LNCaP clone FGC (cell line): ENCODE data around the gene RIT1.

Experiments
- DNase-seq: peaks from one replicate; pipeline ENCODE4 v3.0.0-alpha.2; 2011; ENCODE audit warnings: low read depth
- H3K4me3 ChIP-seq: 2 replicates; pipeline ENCODE4 v1.5.1; 2011; ENCODE audit warnings: mild to moderate bottlenecking, low read depth, low read length, control low read depth
- TF ChIP-seq, protein P1 (sequence below): IDR thresholded peaks from 2 replicates; pipeline ENCODE4 v1.5.1; 2012; ENCODE audit warnings: mild to moderate bottlenecking; ENCODE audit not compliant: control insufficient read depth, insufficient read depth; ENCODE audit errors: extremely low read depth

The RIT1 gene

DNA sequence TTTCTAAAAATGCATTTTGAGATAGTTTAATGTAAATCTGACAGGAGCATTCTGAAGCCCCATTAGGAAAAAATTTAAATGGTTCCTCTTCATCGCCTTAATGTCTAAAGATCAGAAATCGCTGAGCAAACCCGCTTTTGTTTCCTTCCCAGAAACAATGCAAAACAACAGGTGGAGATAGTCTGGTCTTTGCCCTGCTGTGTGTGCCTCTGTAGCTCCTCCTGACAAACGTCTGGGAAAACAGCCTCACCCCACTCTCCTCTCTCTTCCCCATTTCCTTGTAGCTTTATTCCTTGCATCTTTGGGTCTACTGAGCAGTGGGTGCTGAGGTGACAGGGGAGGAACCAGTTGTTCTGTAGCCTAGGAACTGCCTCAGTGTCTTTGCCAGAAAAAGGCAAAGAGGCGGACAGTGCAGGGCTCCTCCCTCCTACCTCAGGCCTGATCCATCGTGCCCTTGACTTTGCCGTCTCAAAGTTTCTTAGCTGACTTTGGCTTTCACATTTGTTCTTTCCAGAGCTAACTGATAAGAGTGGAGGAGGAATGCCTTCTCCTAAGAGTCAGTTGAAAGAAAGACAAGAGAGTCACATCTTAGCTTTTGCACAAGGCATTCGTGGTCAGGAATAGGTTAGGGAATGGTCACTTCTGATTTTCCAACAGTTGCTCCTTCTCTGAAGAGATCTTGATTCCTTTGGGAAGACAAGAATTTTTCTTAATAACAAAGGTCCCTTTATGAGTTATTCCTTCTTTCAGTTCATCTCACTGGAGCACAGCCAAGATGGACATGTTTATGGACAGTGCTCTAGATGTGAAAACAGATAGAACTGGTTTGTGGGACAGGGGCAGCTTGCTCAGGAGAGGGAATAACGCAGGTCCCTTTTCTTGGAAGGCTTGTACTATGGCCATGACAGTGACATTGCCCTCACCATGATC, 26.9 kb downstream of the RIT1 start:
- DNase-seq, result peak; percentile 74
- H3K4me3 ChIP-seq, result peak overlapping the region; percentile 13; the same call in 1 of the 2 replicates
- TF ChIP-seq, protein P1, sequence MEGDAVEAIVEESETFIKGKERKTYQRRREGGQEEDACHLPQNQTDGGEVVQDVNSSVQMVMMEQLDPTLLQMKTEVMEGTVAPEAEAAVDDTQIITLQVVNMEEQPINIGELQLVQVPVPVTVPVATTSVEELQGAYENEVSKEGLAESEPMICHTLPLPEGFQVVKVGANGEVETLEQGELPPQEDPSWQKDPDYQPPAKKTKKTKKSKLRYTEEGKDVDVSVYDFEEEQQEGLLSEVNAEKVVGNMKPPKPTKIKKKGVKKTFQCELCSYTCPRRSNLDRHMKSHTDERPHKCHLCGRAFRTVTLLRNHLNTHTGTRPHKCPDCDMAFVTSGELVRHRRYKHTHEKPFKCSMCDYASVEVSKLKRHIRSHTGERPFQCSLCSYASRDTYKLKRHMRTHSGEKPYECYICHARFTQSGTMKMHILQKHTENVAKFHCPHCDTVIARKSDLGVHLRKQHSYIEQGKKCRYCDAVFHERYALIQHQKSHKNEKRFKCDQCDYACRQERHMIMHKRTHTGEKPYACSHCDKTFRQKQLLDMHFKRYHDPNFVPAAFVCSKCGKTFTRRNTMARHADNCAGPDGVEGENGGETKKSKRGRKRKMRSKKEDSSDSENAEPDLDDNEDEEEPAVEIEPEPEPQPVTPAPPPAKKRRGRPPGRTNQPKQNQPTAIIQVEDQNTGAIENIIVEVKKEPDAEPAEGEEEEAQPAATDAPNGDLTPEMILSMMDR, result no peak

DNA sequence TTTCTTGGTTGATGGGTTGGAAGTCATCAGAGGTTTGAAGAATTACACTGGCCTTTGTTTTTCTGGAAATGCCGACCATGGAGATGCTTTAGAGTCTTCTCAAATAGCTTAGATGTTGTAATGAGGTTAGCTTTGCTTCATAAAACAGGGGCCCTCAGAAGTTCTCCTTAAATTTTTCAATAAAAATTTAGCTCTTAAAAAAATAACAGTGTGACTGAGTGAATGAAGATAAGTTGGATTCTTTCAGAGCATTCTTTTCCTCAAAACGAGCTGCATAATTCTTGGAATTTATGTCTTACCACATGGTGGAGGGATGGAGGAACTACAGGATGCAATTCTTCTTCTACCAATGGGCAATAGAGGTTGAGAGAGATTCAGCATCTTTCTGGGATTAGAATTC, 28.4 kb downstream of the RIT1 start:
- TF ChIP-seq, protein P1, result no peak
- no peak for DNase-seq
- H3K4me3 ChIP-seq, result no peak overlapping the region

DNA sequence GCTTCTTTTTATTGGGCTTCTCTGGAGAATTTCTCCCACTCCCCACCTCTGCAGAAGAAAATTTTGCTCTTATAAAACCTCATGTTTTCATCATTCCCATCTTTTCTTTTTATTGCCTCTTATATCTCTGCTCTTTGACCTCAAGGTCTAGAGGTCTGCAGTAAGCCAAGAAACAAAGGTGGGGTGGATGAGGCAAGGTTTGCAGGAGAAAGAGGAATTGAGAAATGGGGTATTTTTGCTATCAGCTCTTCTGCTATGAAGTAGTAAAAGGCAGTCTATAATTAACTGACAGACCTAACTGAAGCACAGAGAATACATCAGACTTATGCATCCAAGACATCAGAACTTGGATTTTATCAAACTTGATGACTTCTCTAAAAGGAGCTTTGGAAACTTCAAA, 28.9 kb downstream of the RIT1 start:
- H3K4me3 ChIP-seq, result no peak overlapping the region
- TF ChIP-seq, protein P1, result no peak
- no peak for DNase-seq

DNA sequence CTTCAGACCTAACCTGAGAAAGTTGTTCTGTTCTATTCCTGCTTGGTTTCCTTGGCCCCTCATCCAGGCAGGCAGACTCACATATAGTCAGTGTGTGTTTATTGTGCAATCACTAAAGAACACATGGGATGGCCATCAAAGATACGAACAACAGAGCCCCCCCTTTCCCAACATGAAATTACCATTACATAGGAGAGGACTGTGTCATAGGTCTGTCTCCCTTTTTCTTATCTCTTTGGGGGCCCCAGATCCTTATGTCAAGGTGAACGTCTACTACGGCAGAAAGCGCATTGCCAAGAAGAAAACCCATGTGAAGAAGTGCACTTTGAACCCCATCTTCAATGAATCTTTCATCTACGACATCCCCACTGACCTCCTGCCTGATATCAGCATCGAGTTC, 30.2 kb downstream of the RIT1 start:
- H3K4me3 ChIP-seq, result no peak overlapping the region
- TF ChIP-seq, protein P1, result no peak
- DNase-seq, result no peak

DNA sequence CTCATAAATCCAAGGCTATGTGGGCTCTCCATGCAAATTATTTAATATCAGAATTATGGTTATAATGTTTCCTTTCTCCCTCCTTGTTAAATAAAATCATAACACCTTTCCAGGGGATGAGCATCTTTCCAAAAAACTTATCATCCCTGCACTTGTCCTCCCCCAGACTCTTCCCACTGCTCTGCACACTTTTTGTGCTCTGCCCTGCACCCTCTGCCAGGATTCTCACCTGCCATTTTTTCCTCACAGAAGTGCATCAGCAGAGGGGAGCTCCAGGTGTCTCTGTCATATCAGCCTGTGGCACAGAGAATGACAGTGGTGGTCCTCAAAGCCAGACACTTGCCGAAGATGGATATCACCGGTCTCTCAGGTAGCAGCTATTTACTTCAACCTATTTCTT, 30.9 kb downstream of the RIT1 start:
- DNase-seq, result no peak
- H3K4me3 ChIP-seq, result no peak overlapping the region
- TF ChIP-seq, protein P1, result no peak

DNA sequence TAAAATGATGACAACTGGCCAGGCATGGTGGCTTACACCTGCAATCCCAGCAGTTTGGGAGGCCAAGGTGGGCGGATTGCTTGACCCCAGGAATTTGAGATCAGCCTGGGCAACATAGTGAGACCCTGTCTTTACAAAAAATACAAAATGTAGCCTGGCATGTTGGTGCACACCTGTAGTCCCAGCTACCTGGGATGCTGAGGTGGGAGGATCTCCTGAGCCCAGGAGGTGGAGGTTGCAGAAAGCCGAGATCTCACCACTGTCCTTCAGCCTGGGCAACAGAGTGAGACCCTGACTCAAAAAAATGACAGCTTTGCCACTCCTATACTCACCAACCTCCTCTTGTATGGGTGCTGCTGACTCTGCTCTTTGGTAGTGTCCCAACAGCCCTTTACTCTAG, 33.2 kb downstream of the RIT1 start:
- DNase-seq, result no peak
- H3K4me3 ChIP-seq, result no peak overlapping the region
- TF ChIP-seq, protein P1, result no peak
